Measurements from ENCODE around the gene TMCC1.

DNA sequence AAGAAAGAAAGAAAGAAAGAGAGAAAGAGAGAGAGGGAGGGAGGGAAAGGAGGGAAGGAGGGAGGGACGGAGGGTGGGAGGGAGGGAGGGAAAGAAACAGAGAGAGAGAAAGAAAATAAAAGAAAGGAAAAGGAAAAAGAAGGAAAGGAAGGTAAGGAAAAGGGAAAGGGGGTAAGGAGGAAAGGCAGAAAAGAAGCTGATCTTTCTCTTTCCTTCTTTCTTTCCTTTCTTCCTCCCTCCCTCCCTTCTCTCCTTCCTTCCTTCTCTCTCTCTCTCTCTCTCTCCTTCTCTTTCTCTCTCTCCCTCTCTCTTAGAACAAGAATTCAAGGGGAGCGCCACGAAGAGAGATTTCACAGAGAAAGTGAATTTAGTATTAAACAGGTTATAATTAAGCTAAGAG is 25.8 kb upstream of the TMCC1 start:
- TF ChIP-seq, protein P1, sequence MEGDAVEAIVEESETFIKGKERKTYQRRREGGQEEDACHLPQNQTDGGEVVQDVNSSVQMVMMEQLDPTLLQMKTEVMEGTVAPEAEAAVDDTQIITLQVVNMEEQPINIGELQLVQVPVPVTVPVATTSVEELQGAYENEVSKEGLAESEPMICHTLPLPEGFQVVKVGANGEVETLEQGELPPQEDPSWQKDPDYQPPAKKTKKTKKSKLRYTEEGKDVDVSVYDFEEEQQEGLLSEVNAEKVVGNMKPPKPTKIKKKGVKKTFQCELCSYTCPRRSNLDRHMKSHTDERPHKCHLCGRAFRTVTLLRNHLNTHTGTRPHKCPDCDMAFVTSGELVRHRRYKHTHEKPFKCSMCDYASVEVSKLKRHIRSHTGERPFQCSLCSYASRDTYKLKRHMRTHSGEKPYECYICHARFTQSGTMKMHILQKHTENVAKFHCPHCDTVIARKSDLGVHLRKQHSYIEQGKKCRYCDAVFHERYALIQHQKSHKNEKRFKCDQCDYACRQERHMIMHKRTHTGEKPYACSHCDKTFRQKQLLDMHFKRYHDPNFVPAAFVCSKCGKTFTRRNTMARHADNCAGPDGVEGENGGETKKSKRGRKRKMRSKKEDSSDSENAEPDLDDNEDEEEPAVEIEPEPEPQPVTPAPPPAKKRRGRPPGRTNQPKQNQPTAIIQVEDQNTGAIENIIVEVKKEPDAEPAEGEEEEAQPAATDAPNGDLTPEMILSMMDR (IDR thresholded peaks at IDR 0.05) = no peak
- no peak for TF ChIP-seq EP300 (IDR thresholded peaks at IDR 0.05)
